Chondrocyte (in vitro differentiated cells): ENCODE measurements around the gene SOS2. TPM values are rescaled to one million over a fixed set of nuclear protein-coding genes. Genes with fewer than 3 reads are reported as not detected.

Experiments used
- DNase-seq: peaks from one replicate; pipeline ENCODE4 v3.0.0; 2021; ENCODE audit warnings: mixed read lengths, low spot score
- H3K27ac Mint-ChIP-seq: one replicate; pipeline ENCODE4 v1.8.0; 2021; ENCODE audit warnings: mild to moderate bottlenecking, moderate library complexity, mixed read lengths; ENCODE audit not compliant: unreplicated experiment
- H3K27me3 Mint-ChIP-seq: 2 replicates; pipeline ENCODE4 v1.8.0; 2021; ENCODE audit warnings: low read depth, mixed read lengths
- H3K36me3 Mint-ChIP-seq: 2 replicates; pipeline ENCODE4 v1.8.0; 2021; ENCODE audit warnings: low read depth, mixed read lengths
- H3K4me1 Mint-ChIP-seq: 2 replicates; pipeline ENCODE4 v1.8.0; 2021; ENCODE audit warnings: low read depth, mild to moderate bottlenecking, mixed read lengths
- H3K4me3 Mint-ChIP-seq: one replicate; pipeline ENCODE4 v1.8.0; 2021; ENCODE audit warnings: mild to moderate bottlenecking, moderate library complexity, mixed read lengths; ENCODE audit not compliant: unreplicated experiment
- H3K9me3 Mint-ChIP-seq: 2 replicates; pipeline ENCODE4 v1.8.0; 2021; ENCODE audit warnings: low read depth, mixed read lengths
- CTCF ChIP-seq: fragments of 200-600 bp; sonication (generic); IDR thresholded peaks from 2 replicates; pipeline ENCODE4 v1.5.0; 2021; ENCODE audit warnings: antibody characterized with exemption, mild to moderate bottlenecking, moderate library complexity
- total RNA-seq: library from RNA; stranded (reverse); gene quantifications from 3 replicates; pipeline ENCODE4 v1.2.1, GENCODE V29; 2021

The SOS2 gene
- total RNA-seq, 1 donor from 2014 or later, result 28.1 TPM

- H3K9me3 Mint-ChIP-seq, result no peaks in the 10 kb centered on the region
- H3K4me3 Mint-ChIP-seq, result no peak overlapping the region
- H3K4me1 Mint-ChIP-seq, result no peaks in the 10 kb centered on the region
- DNase-seq, result no peak
- peaks cover 4% of the 10 kb centered on the region for H3K36me3 Mint-ChIP-seq
- no peak for TF ChIP-seq CTCF
- no peaks in the 10 kb centered on the region for H3K27me3 Mint-ChIP-seq
- no peak overlapping the region for H3K27ac Mint-ChIP-seq
Observed at GRCh38 chr14:50094056-50094755, 137.2 kb downstream of the SOS2 start.

GRCh38 chr14:50093496-50093895, 137.9 kb downstream of the SOS2 start:
- Mint-ChIP-seq H3K36me3 (peaks cover 3% of the 10 kb centered on the region), H3K4me3 (no peak overlapping the region), H3K27ac (no peak overlapping the region), H3K27me3 (no peaks in the 10 kb centered on the region), H3K9me3 (no peaks in the 10 kb centered on the region), H3K4me1 (no peaks in the 10 kb centered on the region)
- no peak for DNase-seq
- TF ChIP-seq CTCF, result no peak

- no peak for TF ChIP-seq CTCF
- Mint-ChIP-seq H3K36me3 (peaks cover 3% of the 10 kb centered on the region), H3K4me1 (no peaks in the 10 kb centered on the region), H3K27me3 (no peaks in the 10 kb centered on the region), H3K4me3 (no peak overlapping the region), H3K9me3 (no peaks in the 10 kb centered on the region), H3K27ac (no peak overlapping the region)
- DNase-seq, result no peak
Observed at GRCh38 chr14:50092006-50092555, 139.3 kb downstream of the SOS2 start.

- DNase-seq, result no peak
- H3K4me3 Mint-ChIP-seq, result no peak overlapping the region
- H3K27me3 Mint-ChIP-seq, result no peaks in the 10 kb centered on the region
- TF ChIP-seq CTCF, result no peak
- H3K9me3 Mint-ChIP-seq, result no peaks in the 10 kb centered on the region
- H3K27ac Mint-ChIP-seq, result no peak overlapping the region
- H3K36me3 Mint-ChIP-seq, result peaks cover 3% of the 10 kb centered on the region
- peaks cover 1% of the 10 kb centered on the region for H3K4me1 Mint-ChIP-seq
Observed at GRCh38 chr14:50091240-50091913, 140.0 kb downstream of the SOS2 start.

- Mint-ChIP-seq H3K4me1 (peaks cover 12% of the 10 kb centered on the region), H3K9me3 (no peaks in the 10 kb centered on the region), H3K36me3 (peaks cover 2% of the 10 kb centered on the region), H3K4me3 (no peak overlapping the region), H3K27me3 (no peaks in the 10 kb centered on the region), H3K27ac (no peak overlapping the region)
- DNase-seq, result no peak
- TF ChIP-seq CTCF, result no peak
Observed at GRCh38 chr14:50089208-50089607, 142.2 kb downstream of the SOS2 start.
